OCI-LY1 (cell line): ENCODE data around the gene ARHGEF4.

Source experiments
- H2AFZ ChIP-seq: fragments of 200-600 bp; sonication (generic), shearing (Covaris generic); 2 replicates; pipeline ENCODE4 v1.6.0; 2014; ENCODE audit warnings: antibody characterized with exemption, mild to moderate bottlenecking, low read length
- H3F3A ChIP-seq: fragments of 200-600 bp; sonication (generic), shearing (Covaris generic); 2 replicates; pipeline ENCODE4 v1.6.0; 2014; ENCODE audit warnings: mild to moderate bottlenecking, antibody characterized with exemption, low read length, moderate library complexity; ENCODE audit not compliant: insufficient read depth
- H3K27ac ChIP-seq: fragments of 200-600 bp; sonication (generic); 2 replicates; pipeline ENCODE4 v1.5.1; 2014; ENCODE audit warnings: low read length, mixed run types, mild to moderate bottlenecking, low read depth; ENCODE audit not compliant: poor library complexity, severe bottlenecking
- H3K27me3 ChIP-seq: fragments of 200-600 bp; sonication (generic); 2 replicates; pipeline ENCODE4 v1.6.0; 2014; ENCODE audit warnings: antibody characterized with exemption, mild to moderate bottlenecking, low read length, moderate library complexity; ENCODE audit not compliant: insufficient read depth
- H3K36me3 ChIP-seq: fragments of 200-600 bp; sonication (generic); 2 replicates; pipeline ENCODE4 v1.6.1; 2014; ENCODE audit warnings: mild to moderate bottlenecking, antibody characterized with exemption, low read length, moderate library complexity, mixed read lengths; ENCODE audit not compliant: insufficient read depth
- H3K4me1 ChIP-seq: fragments of 200-600 bp; sonication (generic); 2 replicates; pipeline ENCODE4 v1.5.1; 2014; ENCODE audit warnings: mild to moderate bottlenecking, low read length, moderate library complexity; ENCODE audit not compliant: insufficient read depth, severe bottlenecking
- H3K4me2 ChIP-seq: fragments of 200-600 bp; sonication (generic), shearing (Covaris generic); 2 replicates; pipeline ENCODE4 v1.6.1; 2014; ENCODE audit warnings: low read length
- H3K4me3 ChIP-seq: fragments of 200-600 bp; sonication (generic); 2 replicates; pipeline ENCODE4 v1.5.1; 2014; ENCODE audit warnings: low read length, low read depth, mild to moderate bottlenecking, mixed read lengths; ENCODE audit not compliant: poor library complexity, severe bottlenecking
- H3K79me2 ChIP-seq: fragments of 200-600 bp; shearing (Covaris generic); 2 replicates; pipeline ENCODE4 v1.6.1; 2016; ENCODE audit warnings: mixed run types, low read length, mixed read lengths; ENCODE audit not compliant: insufficient read depth
- H3K9ac ChIP-seq: fragments of 200-600 bp; sonication (generic), shearing (Covaris generic); 2 replicates; pipeline ENCODE4 v1.6.1; 2014; ENCODE audit warnings: mild to moderate bottlenecking, low read length, mixed read lengths
- H3K9me2 ChIP-seq: fragments of 200-600 bp; sonication (generic), shearing (Covaris generic); 2 replicates; pipeline ENCODE4 v1.6.1; 2014; ENCODE audit warnings: low read depth, mild to moderate bottlenecking, low read length, mixed read lengths
- H3K9me3 ChIP-seq: fragments of 200-600 bp; shearing (Covaris generic); 2 replicates; pipeline ENCODE4 v1.6.1; 2014; ENCODE audit warnings: low read length, mixed read lengths
- H4K20me1 ChIP-seq: fragments of 200-600 bp; sonication (generic), shearing (Covaris generic); 2 replicates; pipeline ENCODE4 v1.6.0; 2016; ENCODE audit warnings: mild to moderate bottlenecking, low read length; ENCODE audit not compliant: insufficient read depth
- EZH2 ChIP-seq: fragments of 200-600 bp; sonication (generic), shearing (Covaris generic); IDR thresholded peaks from 2 replicates; pipeline ENCODE4 v1.8.0; 2017; ENCODE audit warnings: borderline replicate concordance, mixed run types, mild to moderate bottlenecking, antibody characterized with exemption, low read length, moderate library complexity, mixed read lengths
- TF ChIP-seq, protein P1 (sequence below): fragments of 200-600 bp; sonication (generic), shearing (Covaris generic); IDR thresholded peaks from 2 replicates; pipeline ENCODE4 v1.5.1; 2017; ENCODE audit warnings: mild to moderate bottlenecking, antibody characterized with exemption, low read length, moderate library complexity, mixed read lengths

ARHGEF4 gene

DNA sequence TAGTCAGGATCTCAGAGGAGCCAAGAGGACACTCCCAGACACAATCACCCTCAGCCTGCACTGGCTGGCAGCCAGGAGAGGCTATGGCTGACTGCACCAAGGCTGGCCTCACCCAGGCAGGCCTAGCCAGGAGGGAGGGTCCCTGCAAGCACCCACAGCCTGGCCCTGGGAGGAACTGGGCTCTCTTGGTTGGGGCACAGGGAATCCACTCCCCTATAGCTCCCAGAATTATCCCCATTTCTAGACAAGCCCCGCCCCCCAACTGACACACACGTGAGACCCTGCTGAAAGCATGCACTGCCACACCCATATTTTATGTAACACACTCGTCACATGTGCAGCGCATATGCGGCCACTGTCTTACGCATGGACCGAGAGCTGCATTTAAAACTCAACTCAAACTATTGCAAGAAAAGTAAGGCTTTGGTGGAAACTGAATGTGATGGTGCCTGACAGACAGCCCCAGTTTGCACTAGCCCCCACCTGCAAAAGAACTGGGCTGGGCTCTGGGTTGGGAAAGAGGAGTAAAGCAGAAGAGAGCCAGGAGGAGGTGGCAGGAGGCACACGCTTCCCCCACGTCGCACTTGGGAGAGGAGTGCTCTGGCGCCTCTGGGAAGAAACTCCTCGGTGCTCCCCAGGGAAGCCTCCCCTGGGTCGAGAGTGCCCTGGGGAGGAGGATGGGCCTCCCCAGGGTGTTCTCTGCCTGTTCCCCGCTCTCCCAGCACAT, 28.9 kb upstream of the ARHGEF4 start:
- Histone ChIP-seq H3K4me2 (no peak overlapping the region), H3K4me1 (no peaks in the 10 kb centered on the region), H3K9ac (no peak overlapping the region), H3K9me2 (no peaks in the 10 kb centered on the region), H3K79me2 (no peaks in the 10 kb centered on the region), H3K27me3 (no peaks in the 10 kb centered on the region), H4K20me1 (no peaks in the 10 kb centered on the region), H3F3A (no peaks in the 10 kb centered on the region), H3K9me3 (no peaks in the 10 kb centered on the region), H3K36me3 (no peaks in the 10 kb centered on the region), H3K4me3 (no peak overlapping the region), H2AFZ (no peak overlapping the region), H3K27ac (no peak overlapping the region)
- TF ChIP-seq, protein P1, sequence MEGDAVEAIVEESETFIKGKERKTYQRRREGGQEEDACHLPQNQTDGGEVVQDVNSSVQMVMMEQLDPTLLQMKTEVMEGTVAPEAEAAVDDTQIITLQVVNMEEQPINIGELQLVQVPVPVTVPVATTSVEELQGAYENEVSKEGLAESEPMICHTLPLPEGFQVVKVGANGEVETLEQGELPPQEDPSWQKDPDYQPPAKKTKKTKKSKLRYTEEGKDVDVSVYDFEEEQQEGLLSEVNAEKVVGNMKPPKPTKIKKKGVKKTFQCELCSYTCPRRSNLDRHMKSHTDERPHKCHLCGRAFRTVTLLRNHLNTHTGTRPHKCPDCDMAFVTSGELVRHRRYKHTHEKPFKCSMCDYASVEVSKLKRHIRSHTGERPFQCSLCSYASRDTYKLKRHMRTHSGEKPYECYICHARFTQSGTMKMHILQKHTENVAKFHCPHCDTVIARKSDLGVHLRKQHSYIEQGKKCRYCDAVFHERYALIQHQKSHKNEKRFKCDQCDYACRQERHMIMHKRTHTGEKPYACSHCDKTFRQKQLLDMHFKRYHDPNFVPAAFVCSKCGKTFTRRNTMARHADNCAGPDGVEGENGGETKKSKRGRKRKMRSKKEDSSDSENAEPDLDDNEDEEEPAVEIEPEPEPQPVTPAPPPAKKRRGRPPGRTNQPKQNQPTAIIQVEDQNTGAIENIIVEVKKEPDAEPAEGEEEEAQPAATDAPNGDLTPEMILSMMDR = no peak
- no peak for TF ChIP-seq EZH2

DNA sequence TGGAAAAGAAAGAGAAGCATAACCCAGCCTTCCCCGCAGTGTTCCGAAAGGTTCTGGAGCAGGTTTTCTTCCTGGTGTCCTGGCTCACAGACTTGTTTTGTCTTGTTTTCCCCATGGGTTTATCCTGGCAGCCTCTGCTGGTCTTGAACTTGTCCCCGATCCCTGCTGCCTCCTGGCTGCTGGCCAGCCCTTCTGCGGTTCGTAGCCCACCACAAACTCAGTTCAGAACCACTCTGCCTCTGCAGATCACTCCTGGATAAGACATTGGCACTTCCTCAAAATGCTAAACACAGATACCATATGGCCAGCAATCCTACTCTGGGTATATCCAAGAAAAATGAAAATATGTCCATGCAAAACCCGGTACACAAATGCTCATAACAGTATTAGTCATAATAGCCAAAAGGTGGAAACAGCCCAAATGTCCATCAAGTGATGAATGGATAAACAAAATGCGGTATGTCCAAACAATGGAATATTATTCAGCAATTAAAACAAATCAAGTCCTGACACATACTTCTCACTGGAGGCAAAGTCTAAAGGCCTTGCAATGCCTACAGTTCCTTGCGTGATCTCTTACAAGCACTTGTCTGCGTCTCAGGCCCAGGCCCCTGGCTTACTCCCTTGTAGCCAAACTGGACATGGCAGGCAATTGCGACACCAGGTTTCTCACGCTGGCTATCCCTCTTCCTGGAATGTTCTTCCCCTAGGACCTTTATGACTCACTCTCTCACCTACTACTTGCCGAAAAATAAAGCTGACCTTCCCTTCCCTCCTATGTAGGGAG, 28.0 kb upstream of the ARHGEF4 start:
- H3K79me2 ChIP-seq = no peaks in the 10 kb centered on the region
- no peaks in the 10 kb centered on the region for H3K9me3 ChIP-seq
- no peak overlapping the region for H3K27ac ChIP-seq
- H3K9ac ChIP-seq = no peak overlapping the region
- no peak overlapping the region for H3K4me2 ChIP-seq
- no peaks in the 10 kb centered on the region for H3F3A ChIP-seq
- no peaks in the 10 kb centered on the region for H3K9me2 ChIP-seq
- no peaks in the 10 kb centered on the region for H3K27me3 ChIP-seq
- H3K4me1 ChIP-seq = no peaks in the 10 kb centered on the region
- H3K36me3 ChIP-seq = no peaks in the 10 kb centered on the region
- H4K20me1 ChIP-seq = no peaks in the 10 kb centered on the region
- TF ChIP-seq EZH2 = no peak
- TF ChIP-seq, protein P1 = no peak
- no peak overlapping the region for H3K4me3 ChIP-seq
- H2AFZ ChIP-seq = no peak overlapping the region

GRCh38 chr2:130810490-130810889, 26.2 kb upstream of the ARHGEF4 start:
- Histone ChIP-seq H3K27ac (no peak overlapping the region), H3K36me3 (no peaks in the 10 kb centered on the region), H3K9ac (no peak overlapping the region), H3K27me3 (0 out of 2 replicates have a peak, but pooled peaks cover under 1% of the 10 kb centered on the region), H3K4me2 (no peak overlapping the region), H3K4me3 (no peak overlapping the region), H4K20me1 (no peaks in the 10 kb centered on the region), H3K4me1 (no peaks in the 10 kb centered on the region), H3K9me2 (no peaks in the 10 kb centered on the region), H3K79me2 (no peaks in the 10 kb centered on the region), H3K9me3 (no peaks in the 10 kb centered on the region), H3F3A (no peaks in the 10 kb centered on the region), H2AFZ (no peak overlapping the region)
- TF ChIP-seq, protein P1 = no peak
- no peak for TF ChIP-seq EZH2
